GM12878 (cell line): ENCODE data around the gene MRPS9. TPM values are rescaled to one million over a fixed set of nuclear protein-coding genes. Genes with fewer than 3 reads are reported as not detected.

ENCODE experiments used
- ATAC-seq: fragments of 200-7000 bp; cut with Tn5 transposase; 3 replicates; pipeline ENCODE4 v1.9.1; 2020; ENCODE audit warnings: mild to moderate bottlenecking, moderate library complexity
- BruUV-seq: library from RNA; stranded (reverse); fragments of 400-500 nt; replicated peaks from 2 replicates; lab custom pipeline; 2021; lab: Mats Ljungman, UMichigan
- CTCF ChIA-PET: fragments of 300-600 bp; sonication (Branson Sonifier 250); formaldehyde crosslinking; extraction: SDS; loops from one replicate; lab custom pipeline; 2021; ENCODE audit warnings: inconsistent platforms; lab: Yijun Ruan, JAX
- POLR2A ChIA-PET: fragments of 350-600 bp; formaldehyde crosslinking; extraction: SDS; loops from one replicate; lab custom pipeline; 2021; ENCODE audit warnings: inconsistent platforms; lab: Charles Lee
- RAD21 ChIA-PET: fragments of 300-600 bp; sonication (Branson Sonifier 250); formaldehyde crosslinking; loops from one replicate; lab custom pipeline; 2023; ENCODE audit warnings: antibody characterized with exemption; ENCODE audit not compliant: unreplicated experiment; lab: Charles Lee
- SMC1A ChIA-PET: fragments of 300-600 bp; sonication (Branson Sonifier 250); formaldehyde crosslinking; loops from one replicate; lab custom pipeline; 2023; ENCODE audit not compliant: unreplicated experiment, uncharacterized antibody; lab: Charles Lee
- DNase-seq: peaks from one replicate; pipeline ENCODE4 v3.0.0-alpha.2; 2011; ENCODE audit warnings: low read depth, low spot score
- FAIRE-seq: peaks from 3 replicates; lab custom pipeline; 2011; peaks lifted over from hg19 to GRCh38; lab: Jason Lieb, UNC
- H2AFZ ChIP-seq: 2 replicates; pipeline ENCODE4 v1.6.0; 2011; ENCODE audit warnings: low read depth, low read length, control low read depth; ENCODE audit not compliant: control insufficient read depth
- H3K27ac ChIP-seq: 2 replicates; pipeline ENCODE4 v1.5.1; 2011; ENCODE audit warnings: control low read depth; ENCODE audit not compliant: control insufficient read depth, insufficient read depth
- H3K27me3 ChIP-seq, 2 experiments: replicated peaks in 1 of 2; 2 replicates each; pipeline versions ENCODE4 v1.6.0 to v1.6.1; 2011; ENCODE audit warnings: low read length in 1 of 2; ENCODE audit not compliant: control insufficient read depth in 2 of 2, insufficient read depth in 2 of 2
- H3K36me3 ChIP-seq, 2 experiments: 2 replicates each; pipeline ENCODE4 v1.5.1; 2011; ENCODE audit warnings: low read length in 1 of 2; ENCODE audit not compliant: control insufficient read depth in 2 of 2, insufficient read depth in 2 of 2
- H3K4me1 ChIP-seq: 2 replicates; pipeline ENCODE4 v1.6.1; 2011; ENCODE audit warnings: mild to moderate bottlenecking, low read length, moderate library complexity, mixed read lengths; ENCODE audit not compliant: control insufficient read depth, insufficient read depth
- H3K4me2 ChIP-seq: 2 replicates; pipeline ENCODE4 v1.6.0; 2011; ENCODE audit warnings: control low read depth; ENCODE audit not compliant: control insufficient read depth, insufficient read depth
- H3K4me3 ChIP-seq: fragments of 200-600 bp; sonication (generic); 2 replicates; pipeline ENCODE4 v1.5.1; 2016
- H3K79me2 ChIP-seq: 2 replicates; pipeline ENCODE4 v1.6.0; 2011; ENCODE audit warnings: low read length; ENCODE audit not compliant: control insufficient read depth, insufficient read depth
- H3K9ac ChIP-seq: 2 replicates; pipeline ENCODE4 v1.8.0; 2011; ENCODE audit warnings: low read length, control low read depth, mixed read lengths; ENCODE audit not compliant: control insufficient read depth, insufficient read depth
- H3K9me3 ChIP-seq: replicated peaks from 3 replicates; pipeline ENCODE4 v1.5.1; 2011; ENCODE audit warnings: mild to moderate bottlenecking, low read length; ENCODE audit not compliant: control insufficient read depth, insufficient read depth
- H4K20me1 ChIP-seq: 2 replicates; pipeline ENCODE4 v1.6.0; 2011; ENCODE audit not compliant: control insufficient read depth, insufficient read depth
- CBX5 ChIP-seq: sonication (generic); IDR thresholded peaks from 2 replicates; pipeline ENCODE4 v1.6.1; 2016; ENCODE audit warnings: low read depth, moderate library complexity, mild to moderate bottlenecking, inconsistent platforms
- EP300 ChIP-seq, 2 experiments: fragments of 150-350 bp in 1 of 2; IDR thresholded peaks; 2 replicates each; pipeline ENCODE4 v1.6.1; 2011 to 2012; ENCODE audit warnings: low read depth in 2 of 2, low read length in 2 of 2, borderline replicate concordance in 1 of 2, improper control_type of control experiment in 1 of 2, inconsistent platforms in 1 of 2; ENCODE audit not compliant: control insufficient read depth in 1 of 2
- FOS ChIP-seq: IDR thresholded peaks from 3 replicates; pipeline ENCODE4 v1.6.1; 2011; ENCODE audit warnings: borderline replicate concordance; ENCODE audit not compliant: insufficient read length; ENCODE audit errors: extremely low read depth
- HDAC6 ChIP-seq: fragments of 200-600 bp; sonication (generic); IDR thresholded peaks from one replicate; pipeline ENCODE4 v1.8.0; 2017; ENCODE audit warnings: antibody characterized with exemption; ENCODE audit not compliant: unreplicated experiment
- HDGF ChIP-seq: fragments of 450-650 bp; IDR thresholded peaks from 2 replicates; pipeline ENCODE4 v1.6.1; 2016; ENCODE audit warnings: antibody characterized with exemption
- KAT2A ChIP-seq: conservative IDR thresholded peaks from 2 replicates; pipeline ENCODE4 v1.6.1; 2011; ENCODE audit warnings: low read depth, low read length; ENCODE audit not compliant: control insufficient read depth
- PRDM15 ChIP-seq: fragments of 450-650 bp; formaldehyde crosslinking; IDR thresholded peaks from 2 replicates; pipeline ENCODE4 v1.4.0; 2020; ENCODE audit warnings: mild to moderate bottlenecking, moderate library complexity
- SMARCA5 ChIP-seq: fragments of 450-650 bp; IDR thresholded peaks from 2 replicates; pipeline ENCODE4 v1.6.1; 2017; ENCODE audit warnings: mild to moderate bottlenecking
- WGBS: methylation state at CpG from one replicate; pipeline ENCODE4 v1.1.6; 2016; ENCODE audit warnings: low lambda C conversion rate; ENCODE audit not compliant: insufficient replicate concordance, insufficient coverage; ENCODE audit errors: missing lambda C conversion rate; 5-methylcytosine and 5-hydroxymethylcytosine counted together
- in situ Hi-C: fragments of 300-500 bp; cut with MboI; formaldehyde crosslinking; loops from 9 replicates; pipeline ENCODE4 v1.14.3; 2018; ENCODE audit warnings: mixed read lengths
- intact Hi-C: fragments of 100-400 bp; cut with micrococcal nuclease; formaldehyde crosslinking; loops from one replicate; pipeline ENCODE4 v1.14.2; 2022; ENCODE audit not compliant: unreplicated experiment
- polyA plus RNA-seq, 11 experiments: library from polyadenylated mRNA; depleted of rRNA in 4 of 11; unstranded in 6 of 11; stranded (reverse) in 5 of 11; fragments of >200 nt; fragmentation: Nextera tagmentation in 4 of 11; fragmentation: Illumina TruSeq in 1 of 11; extraction: Ambion mirVana in 4 of 11; extraction: Trizol in 1 of 11; gene quantifications; 1 replicate in 1 of 11; 2 replicates in 10 of 11; pipeline versions ENCODE4 v1.2.1 to v1.2.3, GENCODE V29; 2011 to 2016; ENCODE audit warnings: inconsistent platforms in 2 of 11, missing spikeins in 2 of 11, low read depth in 1 of 11
- total RNA-seq, 4 experiments: library from RNA; depleted of rRNA in 3 of 4; stranded (reverse); fragments of >200 nt in 3 of 4; fragmentation: Illumina TruSeq in 1 of 4; extraction: Trizol in 1 of 4; gene quantifications; 2 replicates each; pipeline versions ENCODE4 v1.2.1 to v1.2.3, GENCODE V29; 2013 to 2021
- TF ChIP-seq, protein P1 (sequence below): fragments of 450-650 bp; IDR thresholded peaks from 2 replicates; pipeline ENCODE4 v1.6.1; 2017; ENCODE audit warnings: mild to moderate bottlenecking, moderate library complexity

Gene MRPS9
- total and polyA plus RNA-seq, 10 of the 15 experiments (the other 5 are each of a cell fraction or from before 2014, with no cell fraction given): 39.1 to 111 (median 63.4) TPM

DNA sequence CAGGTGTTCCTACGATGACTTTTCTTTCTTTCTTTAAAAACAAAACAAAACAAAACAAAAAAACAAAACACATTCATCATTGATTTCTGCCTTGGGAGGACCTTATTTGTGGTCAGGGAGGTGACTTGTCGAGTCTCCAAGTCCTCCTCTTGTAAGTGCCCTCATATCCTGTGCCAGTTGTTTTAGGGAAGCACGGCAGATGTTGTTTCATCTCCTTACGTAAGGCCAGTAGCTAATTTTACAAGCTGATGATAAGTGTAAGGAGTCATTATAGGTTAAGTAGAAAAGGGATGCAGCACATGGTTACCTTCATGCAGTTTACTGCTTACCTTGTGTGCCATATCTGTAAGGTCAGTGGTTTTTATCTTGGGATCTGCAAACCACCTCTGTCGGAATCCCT lies 52.2 kb downstream of the MRPS9 start:
- in situ Hi-C loops: no loop called here
- Histone ChIP-seq H3K4me2 (no peak overlapping the region), H4K20me1 (no peaks in the 10 kb centered on the region), H3K4me3 (no peak overlapping the region), H3K27ac (no peak overlapping the region), H3K79me2 (no peaks in the 10 kb centered on the region), H3K9ac (no peak overlapping the region), H3K27me3 (no peaks in the 10 kb centered on the region), H3K36me3 (peaks cover 0 to 4% of the 10 kb centered on the region in 2 experiments; a peak in 2 of 4 replicates), H3K4me1 (no peaks in the 10 kb centered on the region), H2AFZ (no peak overlapping the region), H3K9me3 (no peaks in the 10 kb centered on the region)
- ATAC-seq (no peak), FAIRE-seq (no peak), DNase-seq (no peak)
- no peak for TF ChIP-seq KAT2A
- TF ChIP-seq, protein P1, sequence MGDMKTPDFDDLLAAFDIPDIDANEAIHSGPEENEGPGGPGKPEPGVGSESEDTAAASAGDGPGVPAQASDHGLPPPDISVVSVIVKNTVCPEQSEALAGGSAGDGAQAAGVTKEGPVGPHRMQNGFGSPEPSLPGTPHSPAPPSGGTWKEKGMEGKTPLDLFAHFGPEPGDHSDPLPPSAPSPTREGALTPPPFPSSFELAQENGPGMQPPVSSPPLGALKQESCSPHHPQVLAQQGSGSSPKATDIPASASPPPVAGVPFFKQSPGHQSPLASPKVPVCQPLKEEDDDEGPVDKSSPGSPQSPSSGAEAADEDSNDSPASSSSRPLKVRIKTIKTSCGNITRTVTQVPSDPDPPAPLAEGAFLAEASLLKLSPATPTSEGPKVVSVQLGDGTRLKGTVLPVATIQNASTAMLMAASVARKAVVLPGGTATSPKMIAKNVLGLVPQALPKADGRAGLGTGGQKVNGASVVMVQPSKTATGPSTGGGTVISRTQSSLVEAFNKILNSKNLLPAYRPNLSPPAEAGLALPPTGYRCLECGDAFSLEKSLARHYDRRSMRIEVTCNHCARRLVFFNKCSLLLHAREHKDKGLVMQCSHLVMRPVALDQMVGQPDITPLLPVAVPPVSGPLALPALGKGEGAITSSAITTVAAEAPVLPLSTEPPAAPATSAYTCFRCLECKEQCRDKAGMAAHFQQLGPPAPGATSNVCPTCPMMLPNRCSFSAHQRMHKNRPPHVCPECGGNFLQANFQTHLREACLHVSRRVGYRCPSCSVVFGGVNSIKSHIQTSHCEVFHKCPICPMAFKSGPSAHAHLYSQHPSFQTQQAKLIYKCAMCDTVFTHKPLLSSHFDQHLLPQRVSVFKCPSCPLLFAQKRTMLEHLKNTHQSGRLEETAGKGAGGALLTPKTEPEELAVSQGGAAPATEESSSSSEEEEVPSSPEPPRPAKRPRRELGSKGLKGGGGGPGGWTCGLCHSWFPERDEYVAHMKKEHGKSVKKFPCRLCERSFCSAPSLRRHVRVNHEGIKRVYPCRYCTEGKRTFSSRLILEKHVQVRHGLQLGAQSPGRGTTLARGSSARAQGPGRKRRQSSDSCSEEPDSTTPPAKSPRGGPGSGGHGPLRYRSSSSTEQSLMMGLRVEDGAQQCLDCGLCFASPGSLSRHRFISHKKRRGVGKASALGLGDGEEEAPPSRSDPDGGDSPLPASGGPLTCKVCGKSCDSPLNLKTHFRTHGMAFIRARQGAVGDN: no peak
- CTCF ChIA-PET: interaction anchor here (1.6 kb wide), 1 partner anchor 15 kb away, joined by 3 read pairs; no protein-coding TSS in a partner anchor
- BruUV-seq: no TSS peak
- RAD21 ChIA-PET: no interaction called here
- intact Hi-C loops: no loop called here
- 97% methylated on average over 5 of the region's 5 CpGs for WGBS
- SMC1A ChIA-PET: no interaction called here
- POLR2A ChIA-PET: no interaction called here

DNA sequence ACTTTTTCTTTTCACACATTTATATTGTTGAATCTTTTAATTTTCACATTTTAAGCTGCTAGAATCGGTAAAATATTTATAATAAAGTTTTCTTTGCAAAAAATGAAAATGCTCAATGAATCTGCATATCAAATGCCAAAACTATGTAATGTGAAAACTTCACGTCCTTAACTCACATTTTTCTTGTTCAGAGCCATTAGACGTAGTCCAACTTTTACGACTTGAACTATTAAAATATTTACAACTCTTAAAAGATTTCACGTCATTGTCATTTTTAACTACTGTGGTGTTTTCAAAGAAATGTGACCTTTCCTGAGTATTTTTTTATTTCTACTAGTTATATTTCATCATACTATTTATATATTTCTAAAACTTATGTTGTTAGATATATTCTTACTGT lies 54.9 kb downstream of the MRPS9 start:
- Histone ChIP-seq H3K27ac (no peak overlapping the region), H3K9me3 (no peaks in the 10 kb centered on the region), H4K20me1 (no peaks in the 10 kb centered on the region), H3K79me2 (no peaks in the 10 kb centered on the region), H2AFZ (no peak overlapping the region), H3K9ac (no peak overlapping the region), H3K36me3 (peaks cover 0 to 7% of the 10 kb centered on the region in 2 experiments; a peak in 2 of 4 replicates), H3K4me2 (no peak overlapping the region), H3K27me3 (no peaks in the 10 kb centered on the region), H3K4me3 (no peak overlapping the region), H3K4me1 (no peaks in the 10 kb centered on the region)
- in situ Hi-C loops (no loop called here), intact Hi-C loops (no loop called here)
- no peak for ATAC-seq
- ChIA-PET SMC1A (interaction anchor here (0.6 kb wide), 1 partner anchor 8 kb away, joined by 3 read pairs; no protein-coding TSS in a partner anchor), POLR2A (no interaction called here), CTCF (interaction anchor here (1.3 kb wide), 1 partner anchor 143 kb away, joined by 4 read pairs; no protein-coding TSS in a partner anchor), RAD21 (no interaction called here)
- FAIRE-seq: no peak
- BruUV-seq: no TSS peak
- WGBS: 96% methylated on average over 5 of the region's 5 CpGs
- no peak for DNase-seq
- TF ChIP-seq EP300 (IDR thresholded peaks at IDR 0.05; ENCODE audit: borderline replicate concordance in 1 of 2, control insufficient read depth in 1 of 2, low read depth in 2 of 2, low read length in 2 of 2) (no peak), FOS (no peak), SMARCA5 (no peak), HDAC6 (no peak), PRDM15 (CRISPR knock-in tag) (no peak), CBX5 (no peak), HDGF (no peak)
